ENCODE results near the gene C3orf33.

The C3orf33 gene

GRCh38 chr3:155757577-155757976, 48.5 kb downstream of the C3orf33 start:
- Histone ChIP-seq H3K27me3 (ENCODE audit: insufficient read depth, low read length, poor library complexity) (no peaks in the 10 kb centered on the region), H3K56ac (ENCODE audit: low read length) (no peak overlapping the region), H4K5ac (ENCODE audit: low read length) (no peak overlapping the region), H3K4me1 (ENCODE audit: control insufficient read depth, low read depth, low read length) (no peaks in the 10 kb centered on the region), H3K18ac (ENCODE audit: low read length) (no peak overlapping the region), H3K23ac (ENCODE audit: low read length) (no peak overlapping the region), H2BK5ac (ENCODE audit: low read length) (no peak overlapping the region), H3K4me3 (ENCODE audit: low read length) (no peak overlapping the region), H3K79me1 (ENCODE audit: low read length) (no peaks in the 10 kb centered on the region), H3K27ac (ENCODE audit: low read depth, low read length) (no peak overlapping the region), H3K36me3 (ENCODE audit: control insufficient read depth, insufficient read depth, low read length) (no peaks in the 10 kb centered on the region), H3K4ac (ENCODE audit: low read depth, low read length) (no peak overlapping the region), H4K8ac (ENCODE audit: low read depth, low read length) (no peak overlapping the region), H2BK120ac (ENCODE audit: low read depth, low read length) (no peak overlapping the region), H3K4me2 (ENCODE audit: low read length) (no peak overlapping the region), H2BK15ac (replicated peaks; ENCODE audit: low read depth) (no peak overlapping the region), H3K79me2 (ENCODE audit: control insufficient read depth, insufficient read depth, low read length) (no peaks in the 10 kb centered on the region), H2AK5ac (ENCODE audit: low read length) (no peak overlapping the region), H3K9ac (ENCODE audit: low read length) (no peak overlapping the region)
- WGBS (ENCODE audit: extremely low coverage, insufficient coverage, low lambda C conversion rate) = no CpG with 5 or more reads among the region's 7 CpGs
- no peak for DNase-seq

GRCh38 chr3:155753038-155753639, 52.9 kb downstream of the C3orf33 start:
- H3K4me2 ChIP-seq (ENCODE audit: low read length) = no peak overlapping the region
- H2BK120ac ChIP-seq (ENCODE audit: low read depth, low read length) = no peak overlapping the region
- H3K56ac ChIP-seq (ENCODE audit: low read length) = no peak overlapping the region
- H3K23ac ChIP-seq (ENCODE audit: low read length) = no peak overlapping the region
- no peak overlapping the region for H3K18ac ChIP-seq (ENCODE audit: low read length)
- peaks cover 1% of the 10 kb centered on the region for H3K4me1 ChIP-seq (ENCODE audit: control insufficient read depth, low read depth, low read length)
- no peaks in the 10 kb centered on the region for H3K79me1 ChIP-seq (ENCODE audit: low read length)
- no peaks in the 10 kb centered on the region for H3K27me3 ChIP-seq (ENCODE audit: insufficient read depth, low read length, poor library complexity)
- no peak overlapping the region for H4K5ac ChIP-seq (ENCODE audit: low read length)
- no peak overlapping the region for H2BK5ac ChIP-seq (ENCODE audit: low read length)
- WGBS (ENCODE audit: extremely low coverage, insufficient coverage, low lambda C conversion rate) = no CpG with 5 or more reads among the region's 11 CpGs
- H4K8ac ChIP-seq (ENCODE audit: low read depth, low read length) = no peak overlapping the region
- no peak overlapping the region for H2AK5ac ChIP-seq (ENCODE audit: low read length)
- DNase-seq = no peak
- no peak overlapping the region for H3K4me3 ChIP-seq (ENCODE audit: low read length)
- H3K79me2 ChIP-seq (ENCODE audit: control insufficient read depth, insufficient read depth, low read length) = no peaks in the 10 kb centered on the region
- no peak overlapping the region for H3K27ac ChIP-seq (ENCODE audit: low read depth, low read length)
- no peak overlapping the region for H3K9ac ChIP-seq (ENCODE audit: low read length)
- no peaks in the 10 kb centered on the region for H3K36me3 ChIP-seq (ENCODE audit: control insufficient read depth, insufficient read depth, low read length)
- H3K4ac ChIP-seq (ENCODE audit: low read depth, low read length) = no peak overlapping the region
- no peak overlapping the region for H2BK15ac ChIP-seq (replicated peaks; ENCODE audit: low read depth)

DNA sequence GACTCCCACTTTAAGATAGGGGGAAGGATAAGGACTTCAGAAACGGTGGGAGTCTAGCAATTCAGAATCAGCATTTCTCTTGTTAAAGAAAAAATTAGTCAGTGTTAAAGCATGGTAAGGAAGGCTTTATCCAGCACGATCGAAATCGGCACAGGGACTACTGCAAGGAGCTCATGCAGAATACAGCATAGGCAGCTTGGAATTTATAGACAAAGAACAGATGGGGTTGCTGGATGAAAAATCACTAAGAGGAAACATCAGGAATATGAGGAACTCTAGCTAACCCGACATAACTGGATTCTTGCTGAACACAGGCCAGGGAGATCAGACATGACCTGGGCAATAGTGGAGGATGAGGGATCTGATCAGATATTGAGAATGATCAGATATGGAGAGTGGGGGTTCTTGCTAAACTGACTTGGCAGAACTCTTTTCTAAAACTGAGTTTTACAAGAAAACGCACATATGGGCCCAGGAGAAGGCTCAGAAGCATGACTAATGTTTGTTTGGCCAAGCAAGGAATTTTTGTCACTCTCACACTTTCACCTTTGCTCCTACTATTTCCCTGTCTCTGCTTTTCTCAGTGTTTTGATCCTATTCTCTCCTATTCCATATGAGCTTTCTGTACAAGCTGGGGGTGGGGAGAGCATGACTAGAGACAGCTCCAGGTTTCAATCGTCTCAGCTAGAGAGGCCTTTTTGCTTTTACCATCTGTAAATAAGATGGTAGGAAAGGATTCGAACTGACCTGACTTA, 57.3 kb downstream of the C3orf33 start:
- no CpG with 5 or more reads among the region's 8 CpGs for WGBS (ENCODE audit: extremely low coverage, insufficient coverage, low lambda C conversion rate)
- no peak overlapping the region for H3K4me2 ChIP-seq (ENCODE audit: low read length)

GRCh38 chr3:155747946-155748290, 58.2 kb downstream of the C3orf33 start:
- no peaks in the 10 kb centered on the region for H3K79me2 ChIP-seq (ENCODE audit: control insufficient read depth, insufficient read depth, low read length)
- H3K23ac ChIP-seq (ENCODE audit: low read length) = no peak overlapping the region
- no peaks in the 10 kb centered on the region for H3K27me3 ChIP-seq (ENCODE audit: insufficient read depth, low read length, poor library complexity)
- H2BK15ac ChIP-seq (replicated peaks; ENCODE audit: low read depth) = no peak overlapping the region
- H2BK120ac ChIP-seq (ENCODE audit: low read depth, low read length) = no peak overlapping the region
- no peak for DNase-seq
- peak overlapping the region; percentile 37 for H3K56ac ChIP-seq (ENCODE audit: low read length)
- H3K27ac ChIP-seq (ENCODE audit: low read depth, low read length) = no peak overlapping the region
- WGBS (ENCODE audit: extremely low coverage, insufficient coverage, low lambda C conversion rate) = no CpG with 5 or more reads among the region's 3 CpGs
- no peak overlapping the region for H3K4me2 ChIP-seq (ENCODE audit: low read length)
- no peak overlapping the region for H4K8ac ChIP-seq (ENCODE audit: low read depth, low read length)
- H4K5ac ChIP-seq (ENCODE audit: low read length) = no peak overlapping the region
- H3K9ac ChIP-seq (ENCODE audit: low read length) = no peak overlapping the region
- peaks cover 10% of the 10 kb centered on the region for H3K4me1 ChIP-seq (ENCODE audit: control insufficient read depth, low read depth, low read length)
- no peak overlapping the region for H2AK5ac ChIP-seq (ENCODE audit: low read length)
- H3K79me1 ChIP-seq (ENCODE audit: low read length) = no peaks in the 10 kb centered on the region
- no peak overlapping the region for H3K4ac ChIP-seq (ENCODE audit: low read depth, low read length)
- no peak overlapping the region for H3K18ac ChIP-seq (ENCODE audit: low read length)
- no peak overlapping the region for H3K4me3 ChIP-seq (ENCODE audit: low read length)
- no peak overlapping the region for H2BK5ac ChIP-seq (ENCODE audit: low read length)
- H3K36me3 ChIP-seq (ENCODE audit: control insufficient read depth, insufficient read depth, low read length) = no peaks in the 10 kb centered on the region

More for the DNA sequence above, 57.3 kb downstream of the C3orf33 start:
- H3K18ac ChIP-seq (ENCODE audit: low read length) = no peak overlapping the region
- H3K27me3 ChIP-seq (ENCODE audit: insufficient read depth, low read length, poor library complexity) = no peaks in the 10 kb centered on the region
- no peak overlapping the region for H2BK120ac ChIP-seq (ENCODE audit: low read depth, low read length)
- no peak overlapping the region for H2BK5ac ChIP-seq (ENCODE audit: low read length)
- H3K9ac ChIP-seq (ENCODE audit: low read length) = no peak overlapping the region
- no peak overlapping the region for H3K4me3 ChIP-seq (ENCODE audit: low read length)
- no peak overlapping the region for H3K4ac ChIP-seq (ENCODE audit: low read depth, low read length)
- no peak overlapping the region for H4K8ac ChIP-seq (ENCODE audit: low read depth, low read length)
- H3K56ac ChIP-seq (ENCODE audit: low read length) = no peak overlapping the region
- no peak overlapping the region for H4K5ac ChIP-seq (ENCODE audit: low read length)
- H3K23ac ChIP-seq (ENCODE audit: low read length) = no peak overlapping the region
- H3K36me3 ChIP-seq (ENCODE audit: control insufficient read depth, insufficient read depth, low read length) = no peaks in the 10 kb centered on the region
- H3K79me2 ChIP-seq (ENCODE audit: control insufficient read depth, insufficient read depth, low read length) = no peaks in the 10 kb centered on the region
- H2BK15ac ChIP-seq (replicated peaks; ENCODE audit: low read depth) = no peak overlapping the region
- H2AK5ac ChIP-seq (ENCODE audit: low read length) = no peak overlapping the region
- DNase-seq = no peak
- peaks cover 10% of the 10 kb centered on the region for H3K4me1 ChIP-seq (ENCODE audit: control insufficient read depth, low read depth, low read length)
- H3K27ac ChIP-seq (ENCODE audit: low read depth, low read length) = no peak overlapping the region
- H3K79me1 ChIP-seq (ENCODE audit: low read length) = no peaks in the 10 kb centered on the region

DNA sequence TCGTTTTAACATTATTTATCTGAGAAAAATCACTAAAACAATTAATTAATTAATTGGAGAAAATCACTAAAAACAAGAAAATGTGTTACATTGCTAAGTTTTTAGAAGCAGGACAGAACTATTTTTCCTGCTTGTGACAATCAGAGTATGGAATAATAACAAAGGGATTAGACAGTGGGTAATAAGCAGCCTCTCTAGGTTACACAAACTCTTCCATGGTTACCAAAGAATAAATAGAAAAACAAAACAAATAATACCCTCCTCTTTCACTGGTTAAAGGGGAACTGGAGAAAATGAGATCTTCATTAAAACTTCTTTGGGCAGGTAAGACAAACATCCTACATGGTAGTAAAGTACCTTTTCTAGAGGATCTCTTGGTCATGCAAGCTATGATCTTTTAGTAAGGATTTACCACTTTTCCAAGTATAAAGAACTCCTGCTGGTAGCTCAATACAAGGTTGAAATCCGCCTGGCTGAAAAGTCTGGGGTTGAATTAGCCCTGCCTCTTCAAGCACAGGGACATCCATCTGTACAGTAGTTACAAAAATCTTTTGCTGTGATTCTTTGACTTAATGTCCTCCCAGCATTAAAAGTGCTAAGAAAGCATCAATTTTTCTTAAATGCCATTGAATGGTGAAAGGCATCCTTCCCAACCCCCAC, 58.7 kb downstream of the C3orf33 start:
- no peak overlapping the region for H3K9ac ChIP-seq (ENCODE audit: low read length)
- H3K79me1 ChIP-seq (ENCODE audit: low read length) = peaks cover under 1% of the 10 kb centered on the region
- no peak overlapping the region for H2BK5ac ChIP-seq (ENCODE audit: low read length)
- no peak overlapping the region for H3K4ac ChIP-seq (ENCODE audit: low read depth, low read length)
- no peaks in the 10 kb centered on the region for H3K27me3 ChIP-seq (ENCODE audit: insufficient read depth, low read length, poor library complexity)
- H3K27ac ChIP-seq (ENCODE audit: low read depth, low read length) = no peak overlapping the region
- no peak overlapping the region for H4K5ac ChIP-seq (ENCODE audit: low read length)
- peaks cover 10% of the 10 kb centered on the region for H3K4me1 ChIP-seq (ENCODE audit: control insufficient read depth, low read depth, low read length)
- no peak overlapping the region for H3K23ac ChIP-seq (ENCODE audit: low read length)
- no peak for DNase-seq
- H3K79me2 ChIP-seq (ENCODE audit: control insufficient read depth, insufficient read depth, low read length) = no peaks in the 10 kb centered on the region
- no peak overlapping the region for H2AK5ac ChIP-seq (ENCODE audit: low read length)
- H3K4me2 ChIP-seq (ENCODE audit: low read length) = no peak overlapping the region
- no peak overlapping the region for H2BK15ac ChIP-seq (replicated peaks; ENCODE audit: low read depth)
- H4K8ac ChIP-seq (ENCODE audit: low read depth, low read length) = no peak overlapping the region
- no peak overlapping the region for H3K18ac ChIP-seq (ENCODE audit: low read length)
- no peaks in the 10 kb centered on the region for H3K36me3 ChIP-seq (ENCODE audit: control insufficient read depth, insufficient read depth, low read length)
- H3K4me3 ChIP-seq (ENCODE audit: low read length) = no peak overlapping the region
- WGBS (ENCODE audit: extremely low coverage, insufficient coverage, low lambda C conversion rate) = no CpG with 5 or more reads among the region's 2 CpGs
- H2BK120ac ChIP-seq (ENCODE audit: low read depth, low read length) = no peak overlapping the region
- peak overlapping the region; percentile 37 for H3K56ac ChIP-seq (ENCODE audit: low read length)
